Endothelial cell of umbilical vein (primary cell): ENCODE measurements around the gene LRRC70. TPM values are rescaled to one million over a fixed set of nuclear protein-coding genes. Genes with fewer than 3 reads are reported as not detected.

Source experiments
- BruUV-seq: library from RNA; stranded (reverse); fragments of 400-500 nt; replicated peaks from 2 replicates; lab custom pipeline; 2021; lab: Mats Ljungman, UMichigan
- CTCF ChIA-PET: fragments of 300-600, 350-600 bp; sonication (Branson Sonifier 250); formaldehyde crosslinking; loops from one replicate; lab custom pipeline; 2021; ENCODE audit warnings: antibody characterized with exemption, inconsistent platforms; lab: Charles Lee
- POLR2A ChIA-PET: fragments of 300-600, 350-600 bp; sonication (Branson Sonifier 250); formaldehyde crosslinking; loops from one replicate; lab custom pipeline; 2021; ENCODE audit warnings: antibody characterized with exemption, inconsistent platforms; lab: Charles Lee
- DNase-seq: peaks from one replicate; pipeline ENCODE4 v3.0.0-alpha.2; 2011; ENCODE audit warnings: low read depth, low spot score
- FAIRE-seq: peaks from 2 replicates; lab custom pipeline; 2011; peaks lifted over from hg19 to GRCh38; lab: Jason Lieb, UNC
- H2AFZ ChIP-seq: 2 replicates; pipeline ENCODE4 v1.6.0; 2012; ENCODE audit warnings: low read depth, low read length, control low read depth, inconsistent platforms
- H3K27ac ChIP-seq: 2 replicates; pipeline ENCODE4 v1.5.1; 2011; ENCODE audit warnings: low read depth, mild to moderate bottlenecking, control low read depth, low read length, moderate library complexity; ENCODE audit not compliant: insufficient read depth
- H3K27me3 ChIP-seq, 2 experiments: 2 replicates each; pipeline versions ENCODE4 v1.6.0 to v1.6.1; 2011; ENCODE audit warnings: low read length in 2 of 2, mixed read lengths in 1 of 2; ENCODE audit not compliant: control insufficient read depth in 2 of 2, insufficient read depth in 2 of 2
- H3K36me3 ChIP-seq, 2 experiments: 2 replicates in 1 of 2; 3 replicates in 1 of 2; pipeline ENCODE4 v1.5.1; 2011; ENCODE audit warnings: low read length in 2 of 2, mild to moderate bottlenecking in 1 of 2, moderate library complexity in 1 of 2; ENCODE audit not compliant: control insufficient read depth in 2 of 2, insufficient read depth in 2 of 2; ENCODE audit errors: extremely low read depth in 1 of 2
- H3K4me1 ChIP-seq: 3 replicates; pipeline ENCODE4 v1.5.1; 2011; ENCODE audit warnings: mild to moderate bottlenecking, low read length; ENCODE audit not compliant: control insufficient read depth, insufficient read depth; ENCODE audit errors: extremely low read depth
- H3K4me2 ChIP-seq: 2 replicates; pipeline ENCODE4 v1.6.1; 2011; ENCODE audit warnings: low read length, control low read depth, mixed read lengths; ENCODE audit not compliant: insufficient read depth
- H3K4me3 ChIP-seq, 3 experiments: fragments of 200-600 bp in 1 of 3; sonication (generic), shearing (Covaris generic) in 1 of 3; replicated peaks in 1 of 3; 2 replicates each; pipeline ENCODE4 v1.5.1; 2011 to 2016; ENCODE audit warnings: control low read depth in 3 of 3, low read length in 3 of 3, mild to moderate bottlenecking in 2 of 3, inconsistent platforms in 1 of 3, low read depth in 1 of 3, moderate library complexity in 1 of 3; ENCODE audit not compliant: insufficient read depth in 1 of 3
- H3K79me2 ChIP-seq: 2 replicates; pipeline ENCODE4 v1.6.0; 2012; ENCODE audit warnings: low read length, inconsistent platforms; ENCODE audit not compliant: control insufficient read depth, insufficient read depth
- H3K9ac ChIP-seq: replicated peaks from 2 replicates; pipeline ENCODE3; 2011; ENCODE audit warnings: low read length, control low read depth; ENCODE audit not compliant: insufficient read depth; ENCODE audit errors: extremely low read depth
- H3K9me1 ChIP-seq: replicated peaks from 3 replicates; pipeline ENCODE4 v1.6.0; 2011; ENCODE audit warnings: mild to moderate bottlenecking, low read length; ENCODE audit not compliant: control insufficient read depth, insufficient read depth; ENCODE audit errors: extremely low read depth
- H3K9me3 ChIP-seq: replicated peaks from 2 replicates; pipeline ENCODE4 v1.5.1; 2012; ENCODE audit warnings: low read length, inconsistent platforms; ENCODE audit not compliant: control insufficient read depth, insufficient read depth
- H4K20me1 ChIP-seq: replicated peaks from 2 replicates; pipeline ENCODE3; 2011; ENCODE audit warnings: mild to moderate bottlenecking, low read length; ENCODE audit not compliant: control insufficient read depth, insufficient read depth; ENCODE audit errors: extremely low read depth
- CTCF ChIP-seq, 2 donors: IDR thresholded peaks; 1 replicate in 1 of 2; 2 replicates in 1 of 2; pipeline ENCODE4 v1.5.1; 2011; ENCODE audit warnings: low read length in 2 of 2, mild to moderate bottlenecking in 2 of 2, moderate library complexity in 2 of 2, control low read depth in 1 of 2, inconsistent platforms in 1 of 2, low read depth in 1 of 2; ENCODE audit not compliant: insufficient read depth in 1 of 2; ENCODE audit errors: extremely low read depth in 1 of 2
- EZH2 ChIP-seq: IDR thresholded peaks from 2 replicates; pipeline ENCODE4 v1.6.1; 2012; ENCODE audit warnings: borderline replicate concordance, low read depth, mild to moderate bottlenecking, moderate library complexity, low read length, inconsistent platforms; ENCODE audit not compliant: severe bottlenecking
- FOS ChIP-seq: IDR thresholded peaks from 2 replicates; pipeline ENCODE4 v1.6.1; 2011; ENCODE audit warnings: mild to moderate bottlenecking, low read length, moderate library complexity, borderline replicate concordance; ENCODE audit not compliant: insufficient read depth
- GATA2 ChIP-seq: IDR thresholded peaks from 2 replicates; pipeline ENCODE4 v1.7.0; 2011; ENCODE audit warnings: low read depth, mild to moderate bottlenecking, moderate library complexity, mixed read lengths, low read length; ENCODE audit not compliant: insufficient read length, insufficient read depth
- JUN ChIP-seq: IDR thresholded peaks from 2 replicates; pipeline ENCODE4 v1.6.1; 2011; ENCODE audit warnings: borderline replicate concordance, low read depth; ENCODE audit not compliant: insufficient read length, insufficient read depth
- MAX ChIP-seq: IDR thresholded peaks from 2 replicates; pipeline ENCODE4 v1.6.1; 2011; ENCODE audit not compliant: insufficient read depth, insufficient read length
- MYC ChIP-seq: IDR thresholded peaks from one replicate; pipeline ENCODE4 v1.6.1; 2011; ENCODE audit warnings: mild to moderate bottlenecking, low read depth, low read length
- POLR2A ChIP-seq: IDR thresholded peaks from 2 replicates; pipeline ENCODE4 v1.6.1; 2012; ENCODE audit warnings: low read depth, mild to moderate bottlenecking, control low read depth, low read length
- POLR2AphosphoS5 ChIP-seq: IDR thresholded peaks from 2 replicates; pipeline ENCODE4 v1.6.1; 2012; ENCODE audit warnings: low read depth, mild to moderate bottlenecking, control low read depth, low read length, moderate library complexity; ENCODE audit not compliant: insufficient read depth
- dilution Hi-C: fragments of 300-500 bp; cut with MboI; formaldehyde crosslinking; loops from one replicate; pipeline ENCODE4 v1.15.0; 2019; ENCODE audit warnings: low sequenced_read_pairs; ENCODE audit not compliant: extremely low pct_ligation_motif_present
- intact Hi-C: fragments of 100-400 bp; cut with micrococcal nuclease; formaldehyde crosslinking; loops from one replicate; pipeline ENCODE4 v1.10.0; 2022
- polyA plus RNA-seq, 4 experiments: library from polyadenylated mRNA; depleted of rRNA in 3 of 4; stranded (reverse) in 3 of 4; unstranded in 1 of 4; fragments of >200 nt; gene quantifications; 2 replicates each; pipeline versions ENCODE4 v1.2.1 to v1.2.3, GENCODE V29; 2011 to 2012; ENCODE audit warnings: missing spikeins in 1 of 4
- total RNA-seq: library from RNA; stranded (reverse); gene quantifications from 2 replicates; pipeline ENCODE4 v1.2.3, GENCODE V29; 2021

The LRRC70 gene
- total and polyA plus RNA-seq, 2 donors (not counting 3 experiments of a cell fraction or from before 2014, with no cell fraction given) = 24.5 to 32.6 TPM

- ChIA-PET CTCF (no interaction called here), POLR2A (no interaction called here)
- no peaks in the 10 kb centered on the region for H3K79me2 ChIP-seq
- H3K9me1 ChIP-seq = no peaks in the 10 kb centered on the region
- no peak for TF ChIP-seq POLR2A
- peak; percentile 34 for TF ChIP-seq JUN
- TF ChIP-seq GATA2 = peak; percentile 63
- no peak for FAIRE-seq
- no peak overlapping the region for H3K27ac ChIP-seq
- no peak overlapping the region for H3K4me2 ChIP-seq
- dilution Hi-C loops = no loop called here
- no peaks in the 10 kb centered on the region for H3K27me3 ChIP-seq
- no peaks in the 10 kb centered on the region for H3K9me3 ChIP-seq
- no TSS peak for BruUV-seq
- peak; percentile 58 for DNase-seq
- no peaks in the 10 kb centered on the region for H3K4me1 ChIP-seq
- H3K4me3 ChIP-seq = no peak overlapping the region
- no peak overlapping the region for H3K9ac ChIP-seq
- intact Hi-C loops = loop anchor here (2.0 kb wide), 1 partner anchor 37 kb away; no protein-coding TSS in a partner anchor
- no peak overlapping the region for H2AFZ ChIP-seq
- no peaks in the 10 kb centered on the region for H3K36me3 ChIP-seq
- H4K20me1 ChIP-seq = no peaks in the 10 kb centered on the region
These were observed 40.3 kb upstream of the LRRC70 start for GRCh38 chr5:62538017-62538942.

GRCh38 chr5:62542720-62543119 is 35.9 kb upstream of the LRRC70 start:
- Histone ChIP-seq H3K27ac (no peak overlapping the region), H3K4me2 (no peak overlapping the region), H3K9me1 (no peaks in the 10 kb centered on the region), H3K36me3 (no peaks in the 10 kb centered on the region), H3K4me3 (no peak overlapping the region), H3K79me2 (no peaks in the 10 kb centered on the region), H3K4me1 (no peaks in the 10 kb centered on the region), H3K27me3 (no peaks in the 10 kb centered on the region), H4K20me1 (no peaks in the 10 kb centered on the region), H2AFZ (no peak overlapping the region), H3K9me3 (no peaks in the 10 kb centered on the region), H3K9ac (no peak overlapping the region)
- CTCF ChIA-PET = interaction anchor here (1.4 kb wide), 1 partner anchor 14 kb away, joined by 3 read pairs; no protein-coding TSS in a partner anchor
- TF ChIP-seq MAX (no peak), FOS (no peak), EZH2 (no peak), GATA2 (no peak), JUN (no peak), MYC (no peak), POLR2AphosphoS5 (no peak), CTCF (IDR thresholded peaks at IDR 0.05; ENCODE audit: extremely low read depth in 1 of 2, insufficient read depth in 1 of 2, low read depth in 1 of 2, low read length in 2 of 2) (no peak), POLR2A (no peak)
- intact Hi-C loops (no loop called here), dilution Hi-C loops (no loop called here)
- FAIRE-seq (no peak), DNase-seq (no peak)
- no TSS peak for BruUV-seq
- POLR2A ChIA-PET = no interaction called here
